HepG2 (cell line): ENCODE measurements around the gene TSC22D3. TPM values are rescaled to one million over a fixed set of nuclear protein-coding genes. Genes with fewer than 3 reads are reported as not detected.

ENCODE experiments used
- ATAC-seq: fragments of 200-7000 bp; cut with Tn5 transposase; 3 replicates; pipeline ENCODE4 v1.9.1; 2020; ENCODE audit warnings: mild to moderate bottlenecking, moderate library complexity
- BruUV-seq: library from RNA; stranded (reverse); fragments of 400-500 nt; replicated peaks from 2 replicates; lab custom pipeline; 2021; lab: Mats Ljungman, UMichigan
- CTCF ChIA-PET: fragments of 300-600 bp; formaldehyde crosslinking; extraction: SDS; loops from one replicate; lab custom pipeline; 2021; ENCODE audit warnings: low total read pairs, inconsistent platforms, low intra/inter-chr PET ratio; lab: Yijun Ruan, JAX
- POLR2A ChIA-PET: fragments of 350-600 bp; sonication (Branson Sonifier 250); formaldehyde crosslinking; loops from one replicate; lab custom pipeline; 2020; ENCODE audit warnings: antibody characterized with exemption, inconsistent platforms; lab: Yijun Ruan, JAX
- DNase-seq: peaks from one replicate; pipeline ENCODE4 v3.0.0-alpha.2; 2015; ENCODE audit warnings: low spot score
- FAIRE-seq: peaks from 3 replicates; lab custom pipeline; 2011; peaks lifted over from hg19 to GRCh38; lab: Jason Lieb, UNC
- H2AFZ ChIP-seq: one replicate; pipeline ENCODE4 v1.6.1; 2011; ENCODE audit warnings: low read length, inconsistent platforms
- H3K27ac ChIP-seq: fragments of 300-600 bp; 3 replicates; pipeline ENCODE4 v1.8.0; 2011; ENCODE audit warnings: mixed run types, mild to moderate bottlenecking, mixed read lengths, low read length, inconsistent platforms; ENCODE audit not compliant: insufficient read depth; ENCODE audit errors: extremely low read length
- H3K27me3 ChIP-seq, 2 experiments: fragments of 200-600 bp in 1 of 2; 2 replicates in 1 of 2; 3 replicates in 1 of 2; pipeline versions ENCODE4 v1.6.0 to v1.8.0; 2011; ENCODE audit warnings: low read length in 2 of 2, mild to moderate bottlenecking in 2 of 2, moderate library complexity in 2 of 2, inconsistent platforms in 1 of 2; ENCODE audit not compliant: insufficient read depth in 2 of 2, control insufficient read depth in 1 of 2
- H3K36me3 ChIP-seq, 2 experiments: fragments of 200-600 bp in 1 of 2; replicated peaks in 1 of 2; 2 replicates in 1 of 2; 3 replicates in 1 of 2; pipeline versions ENCODE4 v1.5.1 to v1.8.0; 2011; ENCODE audit warnings: low read length in 2 of 2, inconsistent platforms in 1 of 2; ENCODE audit not compliant: insufficient read depth in 2 of 2, control insufficient read depth in 1 of 2
- H3K4me1 ChIP-seq: 2 replicates; pipeline ENCODE4 v1.5.1; 2012; ENCODE audit warnings: low read length, inconsistent platforms; ENCODE audit not compliant: insufficient read depth
- H3K4me2 ChIP-seq: 2 replicates; pipeline ENCODE4 v1.6.0; 2011; ENCODE audit warnings: low read depth, low read length, inconsistent platforms
- H3K4me3 ChIP-seq, 3 experiments: fragments of 200-600 bp in 1 of 3; sonication (generic), shearing (Covaris generic) in 1 of 3; replicated peaks in 1 of 3; 2 replicates each; pipeline ENCODE4 v1.5.1; 2011 to 2016; ENCODE audit warnings: low read length in 3 of 3, inconsistent platforms in 2 of 3, low read depth in 2 of 3, mild to moderate bottlenecking in 2 of 3, control low read depth in 1 of 3, mixed read lengths in 1 of 3; ENCODE audit not compliant: insufficient read depth in 1 of 3
- H3K79me2 ChIP-seq: one replicate; pipeline ENCODE4 v1.6.1; 2011; ENCODE audit warnings: low read length, inconsistent platforms; ENCODE audit not compliant: insufficient read depth
- H3K9ac ChIP-seq: 2 replicates; pipeline ENCODE4 v1.6.0; 2011; ENCODE audit warnings: mild to moderate bottlenecking, low read depth, low read length, inconsistent platforms; ENCODE audit not compliant: insufficient read depth
- H3K9me3 ChIP-seq: 2 replicates; pipeline ENCODE4 v1.5.1; 2012; ENCODE audit warnings: mild to moderate bottlenecking, low read length
- H4K20me1 ChIP-seq: 2 replicates; pipeline ENCODE4 v1.6.0; 2011; ENCODE audit warnings: inconsistent platforms, mild to moderate bottlenecking, low read length, moderate library complexity; ENCODE audit not compliant: insufficient read depth
- AGO2 ChIP-seq: fragments of 200-400 bp; formaldehyde crosslinking; optimal IDR thresholded peaks from 2 replicates; pipeline ENCODE3; 2017; ENCODE audit warnings: mild to moderate bottlenecking, low read depth, low read length, moderate library complexity
- GATAD2A ChIP-seq: IDR thresholded peaks from 2 replicates; pipeline ENCODE4 v1.6.1; 2016
- MTA1 ChIP-seq: sonication (generic); formaldehyde crosslinking; IDR thresholded peaks from 2 replicates; pipeline ENCODE4 v1.4.0; 2020; ENCODE audit warnings: missing genetic modification reagents, mild to moderate bottlenecking, borderline replicate concordance
- RNF219 ChIP-seq: sonication (generic); formaldehyde crosslinking; IDR thresholded peaks from 2 replicates; pipeline ENCODE4 v1.5.0; 2020; ENCODE audit warnings: mild to moderate bottlenecking, missing genetic modification reagents
- TAF15 ChIP-seq: fragments of 200-400 bp; formaldehyde crosslinking; IDR thresholded peaks from one replicate; pipeline ENCODE4 v1.6.1; 2018; ENCODE audit warnings: mild to moderate bottlenecking, low read depth, low read length; ENCODE audit not compliant: poor library complexity, severe bottlenecking
- TEAD3 ChIP-seq: optimal IDR thresholded peaks from 2 replicates; pipeline ENCODE3; 2016; ENCODE audit warnings: borderline replicate concordance
- TFAP4 ChIP-seq: sonication (generic); IDR thresholded peaks from 2 replicates; pipeline ENCODE4 v1.6.1; 2016; ENCODE audit warnings: low read depth, borderline replicate concordance
- ZNF383 ChIP-seq: sonication (generic); formaldehyde crosslinking; IDR thresholded peaks from 2 replicates; pipeline ENCODE4 v1.4.0; 2020; ENCODE audit warnings: missing genetic modification reagents, mild to moderate bottlenecking, borderline replicate concordance
- WGBS: methylation state at CpG from one replicate; pipeline ENCODE4 v1.1.6; 2017; ENCODE audit warnings: low lambda C conversion rate; 5-methylcytosine and 5-hydroxymethylcytosine counted together
- in situ Hi-C: cut with HindIII; loops from 2 replicates; pipeline ENCODE4 v1.10.0; 2017; ENCODE audit warnings: low pct_unique_long_range_greater_than_20kb; ENCODE audit not compliant: extremely low pct_ligation_motif_present
- intact Hi-C: fragments of 100-400 bp; cut with micrococcal nuclease; formaldehyde crosslinking; loops from one replicate; pipeline ENCODE4 v1.10.0; 2022; ENCODE audit not compliant: unreplicated experiment
- polyA plus RNA-seq, 8 experiments: library from polyadenylated mRNA; depleted of rRNA in 3 of 8; stranded (reverse) in 7 of 8; unstranded in 1 of 8; fragments of >200 nt; fragmentation: Illumina TruSeq in 4 of 8; extraction: Trizol in 4 of 8; gene quantifications; 2 replicates each; pipeline versions ENCODE4 v1.2.1 to v1.2.3, GENCODE V29; 2011 to 2016; ENCODE audit warnings: low read depth in 4 of 8, missing spikeins in 1 of 8, mixed read lengths in 1 of 8; ENCODE audit not compliant: insufficient read depth in 1 of 8
- total RNA-seq, 5 experiments: library from RNA; depleted of rRNA; stranded (reverse); fragments of >200 nt; fragmentation: Illumina TruSeq; extraction: Trizol; gene quantifications; 2 replicates each; pipeline ENCODE4 v1.2.3, GENCODE V29; 2016; ENCODE audit warnings: low read depth in 1 of 5
- TF ChIP-seq, protein P1 (sequence below): sonication (generic); formaldehyde crosslinking; IDR thresholded peaks from 2 replicates; pipeline ENCODE4 v1.8.0; 2022; ENCODE audit warnings: mild to moderate bottlenecking, missing genetic modification reagents

Gene TSC22D3
- total and polyA plus RNA-seq, 2 of the 13 experiments (the other 11 are each of a cell fraction or from before 2014, with no cell fraction given) = 0.82 to 1.5 TPM

DNA sequence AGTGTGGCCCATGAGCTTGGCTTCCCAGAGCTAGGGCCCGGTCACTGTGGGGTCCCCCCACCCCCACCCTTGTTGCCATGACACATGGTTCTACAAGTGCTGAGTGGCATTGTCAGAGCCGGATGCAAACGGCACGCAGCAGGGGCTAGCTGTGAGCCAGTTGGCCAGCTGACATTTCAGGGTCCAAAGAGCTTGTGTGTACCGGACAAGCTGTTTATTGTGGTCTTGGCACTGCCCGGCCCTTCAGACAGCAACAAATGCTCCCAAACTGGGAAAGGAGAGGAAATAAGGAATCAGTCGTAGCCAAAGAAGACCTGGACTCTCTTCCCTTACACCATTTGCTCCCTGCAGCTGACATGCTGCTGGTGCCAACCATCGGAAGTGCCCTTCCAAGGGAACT, 36.8 kb downstream of the TSC22D3 start:
- no peak overlapping the region for H3K4me3 ChIP-seq
- CTCF ChIA-PET = no interaction called here
- in situ Hi-C loops = no loop called here
- POLR2A ChIA-PET = no interaction called here
- ATAC-seq (no peak), FAIRE-seq (no peak)
- no peak for TF ChIP-seq RNF219 (CRISPR knock-in tag)
- TF ChIP-seq TEAD3 (CRISPR knock-in tag) = no peak
- peak; percentile 48; the same call in 1 of the 2 replicates for TF ChIP-seq TFAP4
- TF ChIP-seq ZNF383 (CRISPR knock-in tag) = no peak
- TF ChIP-seq, protein P1, sequence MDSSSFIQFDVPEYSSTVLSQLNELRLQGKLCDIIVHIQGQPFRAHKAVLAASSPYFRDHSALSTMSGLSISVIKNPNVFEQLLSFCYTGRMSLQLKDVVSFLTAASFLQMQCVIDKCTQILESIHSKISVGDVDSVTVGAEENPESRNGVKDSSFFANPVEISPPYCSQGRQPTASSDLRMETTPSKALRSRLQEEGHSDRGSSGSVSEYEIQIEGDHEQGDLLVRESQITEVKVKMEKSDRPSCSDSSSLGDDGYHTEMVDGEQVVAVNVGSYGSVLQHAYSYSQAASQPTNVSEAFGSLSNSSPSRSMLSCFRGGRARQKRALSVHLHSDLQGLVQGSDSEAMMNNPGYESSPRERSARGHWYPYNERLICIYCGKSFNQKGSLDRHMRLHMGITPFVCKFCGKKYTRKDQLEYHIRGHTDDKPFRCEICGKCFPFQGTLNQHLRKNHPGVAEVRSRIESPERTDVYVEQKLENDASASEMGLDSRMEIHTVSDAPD (CRISPR knock-in tag) = no peak
- no peak for TF ChIP-seq TAF15
- TF ChIP-seq GATAD2A (CRISPR knock-in tag) = no peak
- TF ChIP-seq MTA1 (CRISPR knock-in tag) = no peak
- no peak for TF ChIP-seq AGO2
- TF ChIP-seq, all 625 proteins: peak for 1
- DNase-seq = no peak
- no peak overlapping the region for H3K9ac ChIP-seq
- H3K27ac ChIP-seq = no peak overlapping the region
- peaks cover 50% of the 10 kb centered on the region for H3K4me1 ChIP-seq
- no peaks in the 10 kb centered on the region for H3K27me3 ChIP-seq
- no TSS peak for BruUV-seq
- H3K9me3 ChIP-seq = no peaks in the 10 kb centered on the region
- WGBS = no CpG with 5 or more reads among the region's 8 CpGs
- no peak overlapping the region for H2AFZ ChIP-seq
- H3K36me3 ChIP-seq = no peaks in the 10 kb centered on the region
- intact Hi-C loops = no loop called here
- peak overlapping the region; percentile 12; the same call in 1 of the 2 replicates for H3K4me2 ChIP-seq
- no peaks in the 10 kb centered on the region for H4K20me1 ChIP-seq
- H3K79me2 ChIP-seq = no peaks in the 10 kb centered on the region
